ENCODE measurements around the gene RNU7-1.
"Not testable (repeated sequence)": the region's sequence is repeated elsewhere in the genome, so short reads cannot be mapped to it uniquely, and the experiment has no call there.

RNU7-1 gene

GRCh38 chr12:6943722-6944380 lies at the start of gene RNU7-1, which contains the start of gene C12orf57:
TSS of gene RNU7-1 (plus strand) at chr12:6943816.
TSS of gene C12orf57 (plus strand) at chr12:6944022. CDS start at chr12:6944122, 100 bp downstream.
- no peak for TF ChIP-seq ZNF274 (IDR thresholded peaks at IDR 0.05; ENCODE audit: low read depth, low read length)
- peak within 1 kb of the TSS; percentile 87 for H3K4me3 ChIP-seq (ENCODE audit: low read length)

GRCh38 chr12:6894321-6894720 lies 49.3 kb upstream of the RNU7-1 start:
- no peak for TF ChIP-seq ZNF274 (IDR thresholded peaks at IDR 0.05; ENCODE audit: low read depth, low read length)
- H3K4me3 ChIP-seq (ENCODE audit: low read length), result no peak overlapping the region

GRCh38 chr12:6896846-6897435 lies 46.7 kb upstream of the RNU7-1 start:
- no peak for TF ChIP-seq ZNF274 (IDR thresholded peaks at IDR 0.05; ENCODE audit: low read depth, low read length)
- no peak overlapping the region for H3K4me3 ChIP-seq (ENCODE audit: low read length)

DNA sequence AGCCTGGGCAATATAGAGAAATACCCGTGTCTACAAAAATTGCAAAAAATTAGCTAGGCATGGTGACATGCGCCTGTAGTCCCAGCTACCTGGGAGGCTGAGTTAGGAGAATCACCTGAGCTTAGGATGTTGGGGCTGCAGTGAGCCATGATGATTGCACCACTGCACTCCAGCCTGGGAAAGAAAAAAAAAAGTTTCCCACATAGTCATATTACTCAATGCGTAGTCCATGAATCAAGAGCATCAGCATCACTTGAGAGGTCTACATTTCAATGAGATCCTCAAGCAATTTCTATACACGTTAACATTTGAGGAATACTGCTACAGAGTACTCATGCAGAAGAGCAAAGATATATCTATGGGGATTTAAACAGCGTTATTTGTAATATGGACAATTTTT lies 44.2 kb upstream of the RNU7-1 start:
- no peak overlapping the region for H3K4me3 ChIP-seq (ENCODE audit: low read length)
- no peak for TF ChIP-seq ZNF274 (IDR thresholded peaks at IDR 0.05; ENCODE audit: low read depth, low read length)

- TF ChIP-seq ZNF274 (IDR thresholded peaks at IDR 0.05; ENCODE audit: low read depth, low read length), result no peak
- H3K4me3 ChIP-seq (ENCODE audit: low read length), result no peak overlapping the region
These were observed 43.6 kb upstream of the RNU7-1 start for GRCh38 chr12:6899837-6900519.

- no peak for TF ChIP-seq ZNF274 (IDR thresholded peaks at IDR 0.05; ENCODE audit: low read depth, low read length)
- H3K4me3 ChIP-seq (ENCODE audit: low read length), result no peak overlapping the region
These were observed 41.2 kb upstream of the RNU7-1 start for GRCh38 chr12:6902448-6902847.

GRCh38 chr12:6903722-6904121 lies 39.9 kb upstream of the RNU7-1 start:
- TF ChIP-seq ZNF274 (IDR thresholded peaks at IDR 0.05; ENCODE audit: low read depth, low read length), result no peak
- no peak overlapping the region for H3K4me3 ChIP-seq (ENCODE audit: low read length)

DNA sequence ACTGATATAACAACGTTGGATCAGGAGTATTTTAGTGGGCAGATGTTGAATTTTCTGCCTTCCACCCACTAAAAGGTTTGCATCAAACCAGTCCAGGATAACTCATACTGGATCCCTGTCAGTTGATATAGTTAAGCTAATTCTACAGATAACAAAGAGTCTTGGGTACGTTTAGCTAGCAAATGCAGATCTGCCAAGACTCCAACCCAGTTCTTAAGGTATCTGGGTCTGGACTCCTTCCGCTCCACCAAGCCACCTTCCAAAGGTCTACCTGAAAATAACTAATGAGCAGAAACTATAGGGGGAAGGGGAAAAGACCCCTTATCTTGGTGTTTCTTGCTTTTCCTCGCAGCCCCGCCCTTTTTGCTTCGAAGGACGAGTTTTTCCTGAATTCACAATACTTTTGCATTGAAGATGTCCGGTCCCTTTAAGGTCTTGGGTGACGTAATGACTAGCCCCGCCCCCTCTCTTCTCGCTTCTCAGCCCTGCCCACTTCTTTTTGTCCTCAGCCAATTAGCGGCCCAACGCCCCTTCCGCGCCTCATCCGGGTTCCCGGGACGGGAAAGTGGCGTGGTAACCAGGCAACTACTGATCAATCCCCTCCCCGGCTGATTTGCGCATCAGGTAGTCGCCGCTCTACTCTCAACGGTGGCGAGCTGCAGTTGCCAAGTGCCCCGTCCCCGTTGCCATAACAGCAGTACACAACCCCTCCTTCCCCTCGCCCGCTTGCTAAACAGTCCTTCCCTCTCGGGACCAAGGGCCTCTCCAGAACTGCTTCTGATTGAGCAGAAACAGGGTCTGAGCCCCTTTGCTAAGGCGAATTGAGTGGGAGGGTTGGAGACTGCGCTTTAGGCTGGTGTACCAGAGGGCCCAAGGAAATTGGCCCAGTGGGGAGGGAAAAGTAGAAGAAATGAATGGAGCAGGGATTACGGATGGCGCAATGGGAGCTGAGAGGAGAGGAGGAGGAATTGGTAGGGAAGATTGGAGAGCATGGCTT lies 39.0 kb upstream of the RNU7-1 start, which contains the start of gene LRRC23:
Gene LRRC23 (plus strand): TSS at position 543 of the 997 bp plus-strand sequence. CDS start 812 bp downstream, outside the sequence.
- no peak for TF ChIP-seq ZNF274 (IDR thresholded peaks at IDR 0.05; ENCODE audit: low read depth, low read length)
- H3K4me3 ChIP-seq (ENCODE audit: low read length), result peak within 1 kb of the TSS; percentile 71

GRCh38 chr12:6905414-6906040 lies 38.1 kb upstream of the RNU7-1 start:
- no peak for TF ChIP-seq ZNF274 (IDR thresholded peaks at IDR 0.05; ENCODE audit: low read depth, low read length)
- peak overlapping the region; percentile 71; the same call in 1 of the 2 replicates for H3K4me3 ChIP-seq (ENCODE audit: low read length)

- H3K4me3 ChIP-seq (ENCODE audit: low read length), result not testable (repeated sequence)
These were observed 35.5 kb upstream of the RNU7-1 start for GRCh38 chr12:6908141-6908540.

GRCh38 chr12:6909421-6910145 lies 34.0 kb upstream of the RNU7-1 start:
- TF ChIP-seq ZNF274 (IDR thresholded peaks at IDR 0.05; ENCODE audit: low read depth, low read length), result no peak

GRCh38 chr12:6912164-6912935 lies 31.3 kb upstream of the RNU7-1 start:
- no peak for TF ChIP-seq ZNF274 (IDR thresholded peaks at IDR 0.05; ENCODE audit: low read depth, low read length)
- no peak overlapping the region for H3K4me3 ChIP-seq (ENCODE audit: low read length)

More at GRCh38 chr12:6909421-6910145, 34.0 kb upstream of the RNU7-1 start:
- H3K4me3 ChIP-seq (ENCODE audit: low read length), result no peak overlapping the region
